GM23338 (cell line): ENCODE measurements around the gene TAS2R40. TPM values are rescaled to one million over a fixed set of nuclear protein-coding genes. Genes with fewer than 3 reads are reported as not detected.

Source experiments
- ATAC-seq: fragments of 200-7000 bp; cut with Tn5 transposase; 3 replicates; pipeline ENCODE4 v1.9.1; 2020
- DNase-seq: peaks from one replicate; pipeline ENCODE4 v3.0.0-alpha.2; 2015; ENCODE audit warnings: low spot score
- H2AFZ ChIP-seq: fragments of 200-600 bp; sonication (generic); 2 replicates; pipeline ENCODE4 v1.8.0; 2016; ENCODE audit warnings: antibody characterized with exemption, mild to moderate bottlenecking, moderate library complexity
- H3F3A ChIP-seq: fragments of 200-600 bp; sonication (generic); replicated peaks from 2 replicates; pipeline ENCODE4 v1.8.0; 2017; ENCODE audit warnings: antibody characterized with exemption, mixed run types, low read depth
- H3K27ac ChIP-seq: fragments of 200-600 bp; sonication (generic); 2 replicates; pipeline ENCODE4 v1.6.1; 2016; ENCODE audit warnings: low read depth
- H3K27me3 ChIP-seq: fragments of 200-600 bp; sonication (generic); 2 replicates; pipeline ENCODE4 v1.8.0; 2016; ENCODE audit warnings: mild to moderate bottlenecking, mixed run types, moderate library complexity; ENCODE audit not compliant: insufficient read depth
- H3K36me3 ChIP-seq: fragments of 200-600 bp; sonication (generic); 2 replicates; pipeline ENCODE4 v1.8.0; 2016; ENCODE audit warnings: mild to moderate bottlenecking; ENCODE audit not compliant: insufficient read depth
- H3K4me1 ChIP-seq: fragments of 200-600 bp; sonication (generic); 2 replicates; pipeline ENCODE4 v1.8.0; 2016; ENCODE audit warnings: mild to moderate bottlenecking, moderate library complexity; ENCODE audit not compliant: insufficient read depth
- H3K4me2 ChIP-seq: fragments of 200-600 bp; sonication (generic); 2 replicates; pipeline ENCODE4 v1.7.1; 2017; ENCODE audit warnings: mixed run types
- H3K4me3 ChIP-seq: fragments of 200-600 bp; sonication (generic); 2 replicates; pipeline ENCODE4 v1.6.1; 2016; ENCODE audit warnings: mixed run types
- H3K79me2 ChIP-seq: fragments of 200-600 bp; sonication (generic); replicated peaks from 2 replicates; pipeline ENCODE4 v1.8.0; 2017; ENCODE audit warnings: mild to moderate bottlenecking; ENCODE audit not compliant: insufficient read depth
- H3K9me2 ChIP-seq: fragments of 200-600 bp; sonication (generic); 2 replicates; pipeline ENCODE4 v1.8.0; 2017; ENCODE audit not compliant: insufficient read depth
- H4K20me1 ChIP-seq: fragments of 200-600 bp; sonication (generic); replicated peaks from 2 replicates; pipeline ENCODE4 v1.8.0; 2017; ENCODE audit warnings: mild to moderate bottlenecking; ENCODE audit not compliant: insufficient read depth
- H3K27ac Mint-ChIP-seq: 2 replicates; pipeline ENCODE4 v1.8.0; 2020; ENCODE audit warnings: inconsistent platforms, mild to moderate bottlenecking, moderate library complexity, mixed read lengths
- H3K27me3 Mint-ChIP-seq: 3 replicates; pipeline ENCODE4 v1.8.0; 2022; ENCODE audit warnings: low read depth, mild to moderate bottlenecking, moderate library complexity, mixed read lengths, inconsistent platforms; ENCODE audit not compliant: insufficient read depth, poor library complexity
- H3K36me3 Mint-ChIP-seq: 3 replicates; pipeline ENCODE4 v1.8.0; 2021; ENCODE audit warnings: low read depth, mild to moderate bottlenecking, inconsistent platforms, moderate library complexity, mixed read lengths
- H3K4me1 Mint-ChIP-seq: 3 replicates; pipeline ENCODE4 v1.8.0; 2020; ENCODE audit warnings: mild to moderate bottlenecking, inconsistent platforms, mixed read lengths
- H3K4me3 Mint-ChIP-seq: 3 replicates; pipeline ENCODE4 v1.8.0; 2021; ENCODE audit warnings: moderate library complexity, mild to moderate bottlenecking, inconsistent platforms, mixed read lengths
- H3K9me3 Mint-ChIP-seq: 3 replicates; pipeline ENCODE4 v1.8.0; 2020; ENCODE audit warnings: moderate library complexity, mild to moderate bottlenecking, inconsistent platforms, mixed read lengths
- CREB1 ChIP-seq: fragments of 250-450 bp; sonication (Bioruptor Pico); IDR thresholded peaks from 2 replicates; pipeline ENCODE4 v1.5.0; 2020; ENCODE audit warnings: low read depth, mild to moderate bottlenecking, moderate library complexity
- CTCF ChIP-seq, 2 experiments: fragments of 200-600 bp in 1 of 2; sonication (generic) in 1 of 2; conservative IDR thresholded peaks; 2 replicates each; pipeline versions ENCODE4 v1.5.1 to v1.6.1; 2016 to 2017; ENCODE audit warnings: antibody characterized with exemption in 2 of 2, low read depth in 2 of 2, mild to moderate bottlenecking in 2 of 2, moderate library complexity in 1 of 2
- EZH2phosphoT487 ChIP-seq: fragments of 200-600 bp; sonication (generic); IDR thresholded peaks from one replicate; pipeline ENCODE4 v1.8.1; 2018; ENCODE audit warnings: antibody characterized with exemption; ENCODE audit not compliant: unreplicated experiment
- NANOG ChIP-seq: IDR thresholded peaks from 2 replicates; pipeline ENCODE4 v1.6.1; 2016; ENCODE audit warnings: antibody characterized with exemption, borderline replicate concordance
- POLR2AphosphoS5 ChIP-seq: IDR thresholded peaks from 2 replicates; pipeline ENCODE4 v1.6.1; 2016; ENCODE audit warnings: antibody characterized with exemption, low read depth
- STAT1 ChIP-seq: IDR thresholded peaks from one replicate; pipeline ENCODE4 v1.6.1; 2016; ENCODE audit warnings: antibody characterized with exemption; ENCODE audit not compliant: unreplicated experiment
- ZNF114 ChIP-seq: fragments of 250-450 bp; sonication (Bioruptor Pico); IDR thresholded peaks from 2 replicates; pipeline ENCODE4 v1.5.0; 2020; ENCODE audit warnings: mild to moderate bottlenecking, moderate library complexity
- ZNF331 ChIP-seq: fragments of 250-450 bp; sonication (Bioruptor Pico); IDR thresholded peaks from 2 replicates; pipeline ENCODE4 v1.5.0; 2020; ENCODE audit warnings: low read depth, mild to moderate bottlenecking, moderate library complexity
- ZNF462 ChIP-seq: fragments of 250-450 bp; sonication (Bioruptor Pico); IDR thresholded peaks from 2 replicates; pipeline ENCODE4 v1.5.0; 2020; ENCODE audit warnings: mild to moderate bottlenecking, moderate library complexity
- polyA plus RNA-seq: library from polyadenylated mRNA; unstranded; fragments of >200 nt; fragmentation: Nextera tagmentation; extraction: Ambion mirVana; gene quantifications from 2 replicates; pipeline ENCODE4 v1.2.1, GENCODE V29; 2016
- total RNA-seq: library from RNA; depleted of rRNA; stranded (reverse); fragments of >200 nt; shearing (Covaris generic); gene quantifications from 2 replicates; pipeline ENCODE4 v1.2.3, GENCODE V29; 2014
- TF ChIP-seq, protein P1 (sequence below): IDR thresholded peaks from one replicate; pipeline ENCODE4 v1.6.1; 2018; ENCODE audit warnings: antibody characterized with exemption; ENCODE audit not compliant: unreplicated experiment

TAS2R40 gene
- total and polyA plus RNA-seq, 2 experiments from 2014 or later, result not detected

- TF ChIP-seq POLR2AphosphoS5 (no peak), CTCF (conservative IDR thresholded peaks at IDR 0.05; ENCODE audit: low read depth in 2 of 2) (no peak), EZH2phosphoT487 (no peak), ZNF462 (CRISPR knock-in tag) (no peak), ZNF331 (CRISPR knock-in tag) (no peak), CREB1 (CRISPR knock-in tag) (no peak), STAT1 (no peak), ZNF114 (CRISPR knock-in tag) (no peak), NANOG (no peak)
- TF ChIP-seq, protein P1, sequence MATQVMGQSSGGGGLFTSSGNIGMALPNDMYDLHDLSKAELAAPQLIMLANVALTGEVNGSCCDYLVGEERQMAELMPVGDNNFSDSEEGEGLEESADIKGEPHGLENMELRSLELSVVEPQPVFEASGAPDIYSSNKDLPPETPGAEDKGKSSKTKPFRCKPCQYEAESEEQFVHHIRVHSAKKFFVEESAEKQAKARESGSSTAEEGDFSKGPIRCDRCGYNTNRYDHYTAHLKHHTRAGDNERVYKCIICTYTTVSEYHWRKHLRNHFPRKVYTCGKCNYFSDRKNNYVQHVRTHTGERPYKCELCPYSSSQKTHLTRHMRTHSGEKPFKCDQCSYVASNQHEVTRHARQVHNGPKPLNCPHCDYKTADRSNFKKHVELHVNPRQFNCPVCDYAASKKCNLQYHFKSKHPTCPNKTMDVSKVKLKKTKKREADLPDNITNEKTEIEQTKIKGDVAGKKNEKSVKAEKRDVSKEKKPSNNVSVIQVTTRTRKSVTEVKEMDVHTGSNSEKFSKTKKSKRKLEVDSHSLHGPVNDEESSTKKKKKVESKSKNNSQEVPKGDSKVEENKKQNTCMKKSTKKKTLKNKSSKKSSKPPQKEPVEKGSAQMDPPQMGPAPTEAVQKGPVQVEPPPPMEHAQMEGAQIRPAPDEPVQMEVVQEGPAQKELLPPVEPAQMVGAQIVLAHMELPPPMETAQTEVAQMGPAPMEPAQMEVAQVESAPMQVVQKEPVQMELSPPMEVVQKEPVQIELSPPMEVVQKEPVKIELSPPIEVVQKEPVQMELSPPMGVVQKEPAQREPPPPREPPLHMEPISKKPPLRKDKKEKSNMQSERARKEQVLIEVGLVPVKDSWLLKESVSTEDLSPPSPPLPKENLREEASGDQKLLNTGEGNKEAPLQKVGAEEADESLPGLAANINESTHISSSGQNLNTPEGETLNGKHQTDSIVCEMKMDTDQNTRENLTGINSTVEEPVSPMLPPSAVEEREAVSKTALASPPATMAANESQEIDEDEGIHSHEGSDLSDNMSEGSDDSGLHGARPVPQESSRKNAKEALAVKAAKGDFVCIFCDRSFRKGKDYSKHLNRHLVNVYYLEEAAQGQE, result no peak
- Mint-ChIP-seq H3K4me3 (no peak overlapping the region), H3K27ac (no peak overlapping the region), H3K27me3 (no peaks in the 10 kb centered on the region), H3K9me3 (no peaks in the 10 kb centered on the region), H3K36me3 (no peaks in the 10 kb centered on the region), H3K4me1 (peaks cover 2% of the 10 kb centered on the region; the same call in 2 of the 3 replicates)
- Histone ChIP-seq H3K4me1 (0 out of 2 replicates have a peak, but pooled peaks cover 2% of the 10 kb centered on the region), H3K4me3 (no peak overlapping the region), H3K27me3 (no peaks in the 10 kb centered on the region), H2AFZ (no peak overlapping the region), H3K9me2 (no peaks in the 10 kb centered on the region), H3K79me2 (no peaks in the 10 kb centered on the region), H4K20me1 (no peaks in the 10 kb centered on the region), H3K36me3 (no peaks in the 10 kb centered on the region), H3K4me2 (no peak overlapping the region), H3K27ac (no peak overlapping the region), H3F3A (no peaks in the 10 kb centered on the region)
- ATAC-seq, result no peak
- no peak for DNase-seq
Measured at GRCh38 chr7:143223784-143224183, 1.9 kb downstream of the TAS2R40 start.
